ENCODE results near the gene SASS6. TPM values are rescaled to one million over a fixed set of nuclear protein-coding genes. Genes with fewer than 3 reads are reported as not detected.

SASS6 gene
- total and polyA plus RNA-seq, 9 of the 15 experiments (the other 6 are each of a cell fraction or from before 2014, with no cell fraction given) = 11.6 to 34.1 (median 18.0) TPM

DNA sequence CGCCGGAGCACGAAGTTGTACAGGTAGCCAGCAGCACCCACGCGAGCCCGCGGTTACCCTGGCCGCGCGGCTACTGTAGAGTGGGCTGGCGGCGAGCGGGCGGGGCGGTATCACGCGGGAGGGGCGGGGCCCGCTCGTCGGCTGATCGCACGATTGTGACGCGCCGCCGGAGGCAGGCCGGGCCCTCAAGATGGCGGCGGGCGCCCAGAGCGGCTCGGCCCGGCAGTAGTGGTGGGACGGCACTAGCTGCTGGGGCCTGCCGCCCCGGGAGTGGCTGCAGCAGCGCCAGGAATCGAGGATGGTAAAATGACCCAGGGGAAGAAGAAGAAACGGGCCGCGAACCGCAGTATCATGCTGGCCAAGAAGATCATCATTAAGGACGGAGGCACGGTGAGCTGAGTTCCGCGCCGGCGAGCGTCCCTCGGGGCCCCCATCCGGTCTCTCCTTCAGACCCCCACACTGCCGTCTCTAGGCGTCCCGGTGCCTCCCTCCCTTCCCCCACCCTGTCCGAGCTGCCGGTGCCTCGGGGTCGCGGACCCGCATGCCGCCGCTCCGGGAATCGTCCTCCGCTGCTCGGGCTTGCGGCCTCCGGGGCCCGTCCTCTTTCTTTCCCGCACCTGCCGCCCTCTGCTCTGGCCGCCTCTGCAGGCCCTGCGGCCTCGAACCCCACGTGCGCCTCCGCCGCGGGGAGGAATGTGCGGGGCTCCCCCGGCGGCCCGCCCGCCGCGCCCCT lies 94.6 kb downstream of the SASS6 start (continued):
- peak; percentile 83; the same call in 1 of the 2 replicates for TF ChIP-seq KAT7 (CRISPR knock-in tag; IDR thresholded peaks at IDR 0.05; ENCODE audit: borderline replicate concordance)
- no peak for TF ChIP-seq MGA (IDR thresholded peaks at IDR 0.05)
- TF ChIP-seq ZNF707 (CRISPR knock-in tag; conservative IDR thresholded peaks at IDR 0.05) = no peak
- no peak for TF ChIP-seq CTCF (IDR thresholded peaks at IDR 0.05 in 2 of 3, conservative IDR thresholded peaks at IDR 0.05 in 1 of 3; ENCODE audit: insufficient read depth in 2 of 3, low read depth in 1 of 3, low read length in 3 of 3)
- no peak for TF ChIP-seq BRD4 (IDR thresholded peaks at IDR 0.05)
- TF ChIP-seq SMARCE1 (IDR thresholded peaks at IDR 0.05) = no peak
- TF ChIP-seq SAFB (IDR thresholded peaks at IDR 0.05; ENCODE audit: borderline replicate concordance, low read depth, low read length) = peak; percentile 99
- TF ChIP-seq ZNF121 (CRISPR knock-in tag; conservative IDR thresholded peaks at IDR 0.05) = no peak
- TF ChIP-seq ZNF655 (CRISPR knock-in tag; IDR thresholded peaks at IDR 0.05) = no peak
- TF ChIP-seq ZNF239 (CRISPR knock-in tag; IDR thresholded peaks at IDR 0.05) = no peak
- TF ChIP-seq GTF2A2 (tag; IDR thresholded peaks at IDR 0.05) = no peak
- TF ChIP-seq TFAP4 (CRISPR knock-in tag; IDR thresholded peaks at IDR 0.05; ENCODE audit: borderline replicate concordance) = peak; percentile 84

Data from K562 (cell line).